Gastrocnemius medialis (tissue), 4 donors: ENCODE results near the gene DOP1A. TPM values are rescaled to one million over a fixed set of nuclear protein-coding genes. Genes with fewer than 3 reads are reported as not detected.

Experiments
- ATAC-seq, 2 donors: fragments of 150-250 bp; one replicate each; pipeline ENCODE4 v1.9.1; 2016
- DNase-seq, 2 donors: peaks; one replicate each; pipeline ENCODE4 v3.0.0-alpha.2; 2019
- H3K27ac ChIP-seq, 4 donors: fragments of 200-600 bp; sonication (generic); 1 replicate in 1 of 4; 2 replicates in 3 of 4; pipeline ENCODE4 v1.5.1; 2016 to 2018; ENCODE audit warnings: mild to moderate bottlenecking in 2 of 4, moderate library complexity in 1 of 4
- H3K27me3 ChIP-seq, 3 donors: fragments of 200-600 bp; sonication (generic) in 2 of 3; 1 replicate in 1 of 3; 2 replicates in 2 of 3; pipeline versions ENCODE4 v1.5.1 to v1.6.0; 2016 to 2019; ENCODE audit warnings: mild to moderate bottlenecking in 1 of 3, moderate library complexity in 1 of 3
- H3K36me3 ChIP-seq, 2 donors: fragments of 200-600 bp; sonication (generic) in 1 of 2; one replicate each; pipeline ENCODE4 v1.5.1; 2017 to 2018
- H3K4me1 ChIP-seq, 2 donors: fragments of 200-600 bp; sonication (generic) in 1 of 2; one replicate each; pipeline ENCODE4 v1.5.1; 2016 to 2017; ENCODE audit warnings: mild to moderate bottlenecking in 2 of 2
- H3K4me3 ChIP-seq, 4 donors: fragments of 200-600 bp; sonication (generic) in 3 of 4; 1 replicate in 1 of 4; 2 replicates in 3 of 4; pipeline ENCODE4 v1.5.1; 2016 to 2019; ENCODE audit warnings: mild to moderate bottlenecking in 2 of 4
- H3K9me3 ChIP-seq, 3 donors: fragments of 200-600 bp; sonication (generic) in 2 of 3; 1 replicate in 1 of 3; 2 replicates in 2 of 3; pipeline ENCODE4 v1.5.1; 2016 to 2019
- POLR2A ChIP-seq, 2 donors: fragments of 450-650 bp; IDR thresholded peaks; one replicate each; pipeline ENCODE4 v1.6.1; 2017; ENCODE audit warnings: antibody characterized with exemption in 2 of 2, mild to moderate bottlenecking in 2 of 2, moderate library complexity in 2 of 2
- in situ Hi-C, 4 donors: fragments of 200-750 bp; cut with MboI; loops; one replicate each; pipeline versions ENCODE4 v1.15.0 to v1.8.0; 2017; ENCODE audit warnings: low sequenced_read_pairs in 4 of 4
- intact Hi-C: fragments of 100-400 bp; cut with DNase I; formaldehyde crosslinking; loops from one replicate; pipeline ENCODE4 v1.15.1; 2023; ENCODE audit warnings: low total_unique reads
- total RNA-seq, 4 donors: library from RNA; depleted of rRNA; stranded (reverse); fragments of >200 nt; gene quantifications; one replicate each; pipeline versions ENCODE4 v1.1.0 to v1.2.3, GENCODE V29; 2016
- TF ChIP-seq, protein P1 (sequence below), 5 experiments: fragments of 450-650 bp in 3 of 5; fragments of 200-600 bp in 2 of 5; sonication (generic) in 2 of 5; IDR thresholded peaks in 4 of 5; conservative IDR thresholded peaks in 1 of 5; 1 replicate in 4 of 5; 2 replicates in 1 of 5; pipeline ENCODE4 v1.5.1; 2016 to 2019; ENCODE audit warnings: antibody characterized with exemption in 5 of 5, mild to moderate bottlenecking in 3 of 5, moderate library complexity in 3 of 5

DOP1A gene
- total RNA-seq, 4 donors from 2014 or later, result 12.4 to 30.9 (median 16.2) TPM

DNA sequence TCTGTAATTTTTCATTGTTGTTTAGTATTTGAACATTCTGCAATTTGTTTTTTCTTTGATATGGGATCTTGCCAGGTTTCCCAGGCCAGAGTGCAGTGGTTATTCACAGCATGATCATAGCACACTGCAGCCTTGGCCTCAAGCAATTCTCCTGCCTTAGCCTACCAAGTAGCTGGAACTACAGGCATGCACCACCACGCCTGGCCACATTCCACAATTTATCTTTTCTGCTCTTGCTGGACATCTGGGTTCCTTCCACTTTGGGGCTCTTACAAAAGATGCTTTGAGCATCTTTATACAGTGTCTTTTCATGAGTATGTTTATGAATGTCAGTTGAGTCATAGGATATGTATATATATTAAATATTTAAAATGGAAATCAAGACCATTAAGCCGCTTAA, 83.6 kb downstream of the DOP1A start:
- intact Hi-C loops, result no loop called here
- H3K36me3 ChIP-seq, result peaks cover 0 to 37% of the 10 kb centered on the region in 2 donors
- no peak for ATAC-seq

DNA sequence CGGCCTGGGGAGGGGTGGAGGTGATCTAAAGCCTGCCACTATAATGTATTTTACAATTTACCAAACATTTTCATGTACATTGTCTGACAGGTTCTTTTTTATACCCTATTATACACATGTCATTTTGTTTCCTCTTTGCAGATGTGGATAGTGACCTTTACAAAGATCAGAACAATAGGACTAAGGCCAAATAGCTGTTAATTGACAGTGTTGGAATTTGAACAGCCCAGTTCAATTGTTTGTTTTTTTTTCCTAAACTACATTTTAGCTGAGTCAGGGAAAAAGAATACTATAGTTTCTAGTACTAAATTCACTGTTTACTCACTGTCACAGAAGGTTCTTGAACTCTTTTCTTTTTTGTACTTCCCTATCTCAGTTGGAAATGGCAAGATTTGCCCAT, 85.4 kb downstream of the DOP1A start:
- Histone ChIP-seq H3K27me3 (no peaks in the 10 kb centered on the region), H3K27ac (no peak overlapping the region), H3K36me3 (peaks cover 0 to 49% of the 10 kb centered on the region in 2 donors), H3K9me3 (no peaks in the 10 kb centered on the region), H3K4me3 (no peak overlapping the region), H3K4me1 (no peaks in the 10 kb centered on the region)
- intact Hi-C loops (no loop called here), in situ Hi-C loops (no loop called here)
- ATAC-seq, result no peak
- DNase-seq, result no peak
- TF ChIP-seq, protein P1, sequence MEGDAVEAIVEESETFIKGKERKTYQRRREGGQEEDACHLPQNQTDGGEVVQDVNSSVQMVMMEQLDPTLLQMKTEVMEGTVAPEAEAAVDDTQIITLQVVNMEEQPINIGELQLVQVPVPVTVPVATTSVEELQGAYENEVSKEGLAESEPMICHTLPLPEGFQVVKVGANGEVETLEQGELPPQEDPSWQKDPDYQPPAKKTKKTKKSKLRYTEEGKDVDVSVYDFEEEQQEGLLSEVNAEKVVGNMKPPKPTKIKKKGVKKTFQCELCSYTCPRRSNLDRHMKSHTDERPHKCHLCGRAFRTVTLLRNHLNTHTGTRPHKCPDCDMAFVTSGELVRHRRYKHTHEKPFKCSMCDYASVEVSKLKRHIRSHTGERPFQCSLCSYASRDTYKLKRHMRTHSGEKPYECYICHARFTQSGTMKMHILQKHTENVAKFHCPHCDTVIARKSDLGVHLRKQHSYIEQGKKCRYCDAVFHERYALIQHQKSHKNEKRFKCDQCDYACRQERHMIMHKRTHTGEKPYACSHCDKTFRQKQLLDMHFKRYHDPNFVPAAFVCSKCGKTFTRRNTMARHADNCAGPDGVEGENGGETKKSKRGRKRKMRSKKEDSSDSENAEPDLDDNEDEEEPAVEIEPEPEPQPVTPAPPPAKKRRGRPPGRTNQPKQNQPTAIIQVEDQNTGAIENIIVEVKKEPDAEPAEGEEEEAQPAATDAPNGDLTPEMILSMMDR (IDR thresholded peaks at IDR 0.05 in 4 of 5, conservative IDR thresholded peaks at IDR 0.05 in 1 of 5), result no peak
- TF ChIP-seq POLR2A (IDR thresholded peaks at IDR 0.05), result no peak

More for the DNA sequence above, 83.6 kb downstream of the DOP1A start:
- no peak overlapping the region for H3K4me3 ChIP-seq
- H3K27me3 ChIP-seq, result no peaks in the 10 kb centered on the region
- no peaks in the 10 kb centered on the region for H3K4me1 ChIP-seq
- H3K9me3 ChIP-seq, result no peaks in the 10 kb centered on the region
- TF ChIP-seq POLR2A (IDR thresholded peaks at IDR 0.05), result no peak
- TF ChIP-seq, protein P1 (IDR thresholded peaks at IDR 0.05 in 4 of 5, conservative IDR thresholded peaks at IDR 0.05 in 1 of 5), result no peak
- DNase-seq, result no peak
- no peak overlapping the region for H3K27ac ChIP-seq
- in situ Hi-C loops, result no loop called here

DNA sequence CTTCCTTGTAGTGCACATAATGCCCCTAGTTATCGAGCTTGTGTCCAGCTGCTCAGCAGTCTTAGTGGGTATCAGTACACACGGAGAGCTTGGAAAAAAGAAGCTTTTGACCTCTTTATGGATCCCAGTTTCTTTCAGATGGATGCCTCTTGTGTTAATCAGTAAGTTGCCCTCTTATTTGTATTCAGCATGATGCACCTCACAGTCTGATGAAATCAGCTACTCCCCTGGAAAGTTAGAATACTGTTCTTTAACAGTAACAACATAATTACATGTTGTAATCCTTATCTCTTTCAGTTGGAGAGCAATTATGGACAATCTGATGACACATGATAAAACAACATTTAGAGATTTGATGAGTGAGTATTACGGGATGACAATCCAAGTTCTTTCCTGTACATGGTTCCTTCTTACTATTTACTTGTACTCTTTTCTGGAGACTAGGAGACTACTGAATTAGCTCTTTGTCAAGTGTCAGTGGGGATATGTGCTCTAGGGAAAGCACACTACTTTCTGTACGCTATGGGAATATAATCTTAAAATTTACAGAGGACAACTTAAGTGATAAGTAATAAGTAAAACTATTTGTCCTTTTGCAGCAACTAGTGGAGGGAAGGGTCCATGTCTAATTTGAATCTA, 86.5 kb downstream of the DOP1A start:
- no peak overlapping the region for H3K4me3 ChIP-seq
- peaks cover 0 to 59% of the 10 kb centered on the region in 2 donors for H3K36me3 ChIP-seq
- DNase-seq (no peak), ATAC-seq (no peak)
- no peak overlapping the region for H3K27ac ChIP-seq
- no peaks in the 10 kb centered on the region for H3K27me3 ChIP-seq
- intact Hi-C loops, result no loop called here
- no peak for TF ChIP-seq POLR2A (IDR thresholded peaks at IDR 0.05)
- TF ChIP-seq, protein P1 (IDR thresholded peaks at IDR 0.05 in 4 of 5, conservative IDR thresholded peaks at IDR 0.05 in 1 of 5), result no peak
- no peaks in the 10 kb centered on the region for H3K9me3 ChIP-seq
- H3K4me1 ChIP-seq, result no peaks in the 10 kb centered on the region
- in situ Hi-C loops, result no loop called here

DNA sequence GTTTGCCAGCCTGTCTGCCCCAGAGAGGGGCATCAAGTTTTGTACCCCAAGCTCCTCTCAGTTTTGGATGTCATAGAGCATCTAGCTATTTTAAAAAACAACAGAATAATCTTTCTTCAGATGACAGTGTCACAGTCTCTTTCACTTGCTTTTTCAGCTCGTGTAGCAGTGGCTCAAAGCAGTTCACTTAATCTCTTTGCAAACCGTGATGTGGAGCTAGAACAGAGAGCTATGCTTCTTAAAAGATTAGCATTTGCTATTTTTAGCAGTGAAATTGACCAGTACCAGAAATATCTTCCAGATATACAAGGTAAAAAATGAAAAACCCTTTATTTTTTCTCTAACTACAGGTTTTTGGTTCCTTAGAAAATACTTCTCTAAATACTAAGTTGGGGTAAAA, 88.3 kb downstream of the DOP1A start:
- no peak overlapping the region for H3K4me3 ChIP-seq
- peaks cover 0 to 73% of the 10 kb centered on the region in 2 donors for H3K36me3 ChIP-seq
- in situ Hi-C loops (no loop called here), intact Hi-C loops (loop anchor here (5.0 kb wide), 1 partner anchor 33 kb away; no protein-coding TSS in a partner anchor)
- H3K9me3 ChIP-seq, result no peaks in the 10 kb centered on the region
- H3K27me3 ChIP-seq, result no peaks in the 10 kb centered on the region
- no peak overlapping the region for H3K27ac ChIP-seq
- DNase-seq (no peak), ATAC-seq (no peak)
- TF ChIP-seq, protein P1 (IDR thresholded peaks at IDR 0.05 in 4 of 5, conservative IDR thresholded peaks at IDR 0.05 in 1 of 5), result no peak
- no peak for TF ChIP-seq POLR2A (IDR thresholded peaks at IDR 0.05)
- no peaks in the 10 kb centered on the region for H3K4me1 ChIP-seq

DNA sequence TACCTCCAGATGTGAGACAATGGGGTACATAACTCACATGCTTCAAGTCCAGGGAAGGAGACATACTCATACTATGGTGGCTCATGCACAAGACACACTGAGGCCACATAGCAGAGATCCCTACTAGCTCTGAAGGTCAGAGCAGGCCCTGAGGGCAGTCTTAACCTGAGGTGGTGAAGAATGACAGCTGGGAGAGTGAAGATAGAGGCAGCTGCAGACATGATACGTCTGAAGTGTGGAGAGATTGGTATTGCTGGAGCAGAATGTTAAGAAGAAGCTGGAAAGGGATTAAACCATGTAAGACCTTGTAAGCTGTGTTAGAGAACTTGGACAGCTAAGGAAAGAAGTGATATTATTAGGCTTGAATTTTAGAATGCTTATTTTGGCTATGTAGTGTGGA, 92.7 kb downstream of the DOP1A start:
- Histone ChIP-seq H3K4me3 (no peak overlapping the region), H3K4me1 (no peaks in the 10 kb centered on the region), H3K27me3 (no peaks in the 10 kb centered on the region), H3K36me3 (peaks cover 0 to 68% of the 10 kb centered on the region in 2 donors), H3K27ac (no peak overlapping the region), H3K9me3 (no peaks in the 10 kb centered on the region)
- intact Hi-C loops, result no loop called here
- no peak for TF ChIP-seq POLR2A (IDR thresholded peaks at IDR 0.05)
- TF ChIP-seq, protein P1 (IDR thresholded peaks at IDR 0.05 in 4 of 5, conservative IDR thresholded peaks at IDR 0.05 in 1 of 5), result no peak
- in situ Hi-C loops, result no loop called here
- ATAC-seq (no peak), DNase-seq (no peak)
